ENCODE results near the gene FBXW7.

The FBXW7 gene

GRCh38 chr4:152531479-152531878, 4.4 kb downstream of the FBXW7 start:
- H3K27ac ChIP-seq (ENCODE audit: low read length): no peak overlapping the region
- H3K9me3 ChIP-seq (ENCODE audit: control insufficient read depth in 2 of 2, low read length in 2 of 2): no peaks in the 10 kb centered on the region
- H3K27me3 ChIP-seq (ENCODE audit: control insufficient read depth in 1 of 2, insufficient read depth in 2 of 2, low read length in 2 of 2): no peaks in the 10 kb centered on the region
- H3K4me1 ChIP-seq (ENCODE audit: control insufficient read depth, insufficient read depth, low read length): peaks cover 2% of the 10 kb centered on the region
- no peak overlapping the region for H3K9ac ChIP-seq (ENCODE audit: low read length in 2 of 2)
- H3K36me3 ChIP-seq (ENCODE audit: control insufficient read depth in 2 of 2, insufficient read depth in 2 of 2, low read length in 2 of 2): no peaks in the 10 kb centered on the region
- no peak overlapping the region for H3K4me3 ChIP-seq (ENCODE audit: low read length in 2 of 2)

- H3K36me3 ChIP-seq (ENCODE audit: control insufficient read depth in 2 of 2, insufficient read depth in 2 of 2, low read length in 2 of 2): no peaks in the 10 kb centered on the region
- no peaks in the 10 kb centered on the region for H3K27me3 ChIP-seq (ENCODE audit: control insufficient read depth in 1 of 2, insufficient read depth in 2 of 2, low read length in 2 of 2)
- no peak overlapping the region for H3K4me3 ChIP-seq (ENCODE audit: low read length in 2 of 2)
- H3K9ac ChIP-seq (ENCODE audit: low read length in 2 of 2): no peak overlapping the region
- H3K27ac ChIP-seq (ENCODE audit: low read length): no peak overlapping the region
- peaks cover 2% of the 10 kb centered on the region for H3K4me1 ChIP-seq (ENCODE audit: control insufficient read depth, insufficient read depth, low read length)
- H3K9me3 ChIP-seq (ENCODE audit: control insufficient read depth in 2 of 2, low read length in 2 of 2): no peaks in the 10 kb centered on the region
These were observed 5.3 kb downstream of the FBXW7 start for GRCh38 chr4:152530600-152530999.

GRCh38 chr4:152529880-152530279, 6.0 kb downstream of the FBXW7 start:
- H3K9ac ChIP-seq (ENCODE audit: low read length in 2 of 2): no peak overlapping the region
- H3K36me3 ChIP-seq (ENCODE audit: control insufficient read depth in 2 of 2, insufficient read depth in 2 of 2, low read length in 2 of 2): no peaks in the 10 kb centered on the region
- H3K4me3 ChIP-seq (ENCODE audit: low read length in 2 of 2): no peak overlapping the region
- H3K27me3 ChIP-seq (ENCODE audit: control insufficient read depth in 1 of 2, insufficient read depth in 2 of 2, low read length in 2 of 2): no peaks in the 10 kb centered on the region
- no peak overlapping the region for H3K27ac ChIP-seq (ENCODE audit: low read length)
- no peaks in the 10 kb centered on the region for H3K9me3 ChIP-seq (ENCODE audit: control insufficient read depth in 2 of 2, low read length in 2 of 2)
- H3K4me1 ChIP-seq (ENCODE audit: control insufficient read depth, insufficient read depth, low read length): no peaks in the 10 kb centered on the region

GRCh38 chr4:152528060-152528459, 7.8 kb downstream of the FBXW7 start:
- no peaks in the 10 kb centered on the region for H3K27me3 ChIP-seq (ENCODE audit: control insufficient read depth in 1 of 2, insufficient read depth in 2 of 2, low read length in 2 of 2)

GRCh38 chr4:152525878-152526277, 10.0 kb downstream of the FBXW7 start:
- Histone ChIP-seq H3K9ac (ENCODE audit: low read length in 2 of 2) (no peak overlapping the region), H3K9me3 (ENCODE audit: control insufficient read depth in 2 of 2, low read length in 2 of 2) (no peaks in the 10 kb centered on the region), H3K4me1 (ENCODE audit: control insufficient read depth, insufficient read depth, low read length) (no peaks in the 10 kb centered on the region), H3K27me3 (ENCODE audit: control insufficient read depth in 1 of 2, insufficient read depth in 2 of 2, low read length in 2 of 2) (no peaks in the 10 kb centered on the region), H3K27ac (ENCODE audit: low read length) (no peak overlapping the region), H3K4me3 (ENCODE audit: low read length in 2 of 2) (no peak overlapping the region), H3K36me3 (ENCODE audit: control insufficient read depth in 2 of 2, insufficient read depth in 2 of 2, low read length in 2 of 2) (no peaks in the 10 kb centered on the region)

More at GRCh38 chr4:152528060-152528459, 7.8 kb downstream of the FBXW7 start:
- Histone ChIP-seq H3K27ac (ENCODE audit: low read length) (no peak overlapping the region), H3K9ac (ENCODE audit: low read length in 2 of 2) (no peak overlapping the region), H3K36me3 (ENCODE audit: control insufficient read depth in 2 of 2, insufficient read depth in 2 of 2, low read length in 2 of 2) (no peaks in the 10 kb centered on the region), H3K4me1 (ENCODE audit: control insufficient read depth, insufficient read depth, low read length) (no peaks in the 10 kb centered on the region), H3K9me3 (ENCODE audit: control insufficient read depth in 2 of 2, low read length in 2 of 2) (no peaks in the 10 kb centered on the region), H3K4me3 (ENCODE audit: low read length in 2 of 2) (no peak overlapping the region)

GRCh38 chr4:152524427-152524826, 11.5 kb downstream of the FBXW7 start:
- Histone ChIP-seq H3K9me3 (ENCODE audit: control insufficient read depth in 2 of 2, low read length in 2 of 2) (no peaks in the 10 kb centered on the region), H3K27ac (ENCODE audit: low read length) (no peak overlapping the region), H3K36me3 (ENCODE audit: control insufficient read depth in 2 of 2, insufficient read depth in 2 of 2, low read length in 2 of 2) (no peaks in the 10 kb centered on the region), H3K4me3 (ENCODE audit: low read length in 2 of 2) (no peak overlapping the region), H3K4me1 (ENCODE audit: control insufficient read depth, insufficient read depth, low read length) (no peaks in the 10 kb centered on the region), H3K9ac (ENCODE audit: low read length in 2 of 2) (no peak overlapping the region), H3K27me3 (ENCODE audit: control insufficient read depth in 1 of 2, insufficient read depth in 2 of 2, low read length in 2 of 2) (no peaks in the 10 kb centered on the region)

- Histone ChIP-seq H3K27me3 (ENCODE audit: control insufficient read depth in 1 of 2, insufficient read depth in 2 of 2, low read length in 2 of 2) (no peaks in the 10 kb centered on the region), H3K36me3 (ENCODE audit: control insufficient read depth in 2 of 2, insufficient read depth in 2 of 2, low read length in 2 of 2) (no peaks in the 10 kb centered on the region), H3K27ac (ENCODE audit: low read length) (no peak overlapping the region)
These were observed 12.2 kb downstream of the FBXW7 start for GRCh38 chr4:152523731-152524130.

GRCh38 chr4:152522754-152523153, 13.1 kb downstream of the FBXW7 start:
- Histone ChIP-seq H3K27ac (ENCODE audit: low read length) (no peak overlapping the region), H3K27me3 (ENCODE audit: control insufficient read depth in 1 of 2, insufficient read depth in 2 of 2, low read length in 2 of 2) (no peaks in the 10 kb centered on the region), H3K4me3 (ENCODE audit: low read length in 2 of 2) (no peak overlapping the region), H3K9me3 (ENCODE audit: control insufficient read depth in 2 of 2, low read length in 2 of 2) (no peaks in the 10 kb centered on the region), H3K9ac (ENCODE audit: low read length in 2 of 2) (no peak overlapping the region), H3K36me3 (ENCODE audit: control insufficient read depth in 2 of 2, insufficient read depth in 2 of 2, low read length in 2 of 2) (no peaks in the 10 kb centered on the region), H3K4me1 (ENCODE audit: control insufficient read depth, insufficient read depth, low read length) (no peaks in the 10 kb centered on the region)

More at GRCh38 chr4:152523731-152524130, 12.2 kb downstream of the FBXW7 start:
- H3K4me3 ChIP-seq (ENCODE audit: low read length in 2 of 2): no peak overlapping the region
- H3K4me1 ChIP-seq (ENCODE audit: control insufficient read depth, insufficient read depth, low read length): no peaks in the 10 kb centered on the region
- H3K9ac ChIP-seq (ENCODE audit: low read length in 2 of 2): no peak overlapping the region
- H3K9me3 ChIP-seq (ENCODE audit: control insufficient read depth in 2 of 2, low read length in 2 of 2): no peaks in the 10 kb centered on the region

GRCh38 chr4:152522245-152522644, 13.6 kb downstream of the FBXW7 start:
- H3K36me3 ChIP-seq (ENCODE audit: control insufficient read depth in 2 of 2, insufficient read depth in 2 of 2, low read length in 2 of 2): no peaks in the 10 kb centered on the region
- H3K4me3 ChIP-seq (ENCODE audit: low read length in 2 of 2): no peak overlapping the region
- H3K27me3 ChIP-seq (ENCODE audit: control insufficient read depth in 1 of 2, insufficient read depth in 2 of 2, low read length in 2 of 2): no peaks in the 10 kb centered on the region
- H3K9ac ChIP-seq (ENCODE audit: low read length in 2 of 2): no peak overlapping the region
- H3K4me1 ChIP-seq (ENCODE audit: control insufficient read depth, insufficient read depth, low read length): no peaks in the 10 kb centered on the region
- no peak overlapping the region for H3K27ac ChIP-seq (ENCODE audit: low read length)
- no peaks in the 10 kb centered on the region for H3K9me3 ChIP-seq (ENCODE audit: control insufficient read depth in 2 of 2, low read length in 2 of 2)

GRCh38 chr4:152516156-152516555, 19.7 kb downstream of the FBXW7 start:
- Histone ChIP-seq H3K36me3 (ENCODE audit: control insufficient read depth in 2 of 2, insufficient read depth in 2 of 2, low read length in 2 of 2) (no peaks in the 10 kb centered on the region), H3K4me3 (ENCODE audit: low read length in 2 of 2) (no peak overlapping the region), H3K27me3 (ENCODE audit: control insufficient read depth in 1 of 2, insufficient read depth in 2 of 2, low read length in 2 of 2) (no peaks in the 10 kb centered on the region), H3K9ac (ENCODE audit: low read length in 2 of 2) (no peak overlapping the region), H3K4me1 (ENCODE audit: control insufficient read depth, insufficient read depth, low read length) (no peaks in the 10 kb centered on the region), H3K9me3 (ENCODE audit: control insufficient read depth in 2 of 2, low read length in 2 of 2) (no peaks in the 10 kb centered on the region), H3K27ac (ENCODE audit: low read length) (no peak overlapping the region)

- no peaks in the 10 kb centered on the region for H3K27me3 ChIP-seq (ENCODE audit: control insufficient read depth in 1 of 2, insufficient read depth in 2 of 2, low read length in 2 of 2)
- H3K4me3 ChIP-seq (ENCODE audit: low read length in 2 of 2): no peak overlapping the region
- no peaks in the 10 kb centered on the region for H3K4me1 ChIP-seq (ENCODE audit: control insufficient read depth, insufficient read depth, low read length)
- no peak overlapping the region for H3K27ac ChIP-seq (ENCODE audit: low read length)
- H3K9ac ChIP-seq (ENCODE audit: low read length in 2 of 2): no peak overlapping the region
- no peaks in the 10 kb centered on the region for H3K36me3 ChIP-seq (ENCODE audit: control insufficient read depth in 2 of 2, insufficient read depth in 2 of 2, low read length in 2 of 2)
- no peaks in the 10 kb centered on the region for H3K9me3 ChIP-seq (ENCODE audit: control insufficient read depth in 2 of 2, low read length in 2 of 2)
These were observed 20.2 kb downstream of the FBXW7 start for GRCh38 chr4:152515678-152516077.

Measured in stomach smooth muscle (tissue), 2 donors.